ENCODE results near the gene PPP4R4. TPM values are rescaled to one million over a fixed set of nuclear protein-coding genes. Genes with fewer than 3 reads are reported as not detected.

The PPP4R4 gene
- total RNA-seq, 1 experiment from 2014 or later, result 0.91 TPM

DNA sequence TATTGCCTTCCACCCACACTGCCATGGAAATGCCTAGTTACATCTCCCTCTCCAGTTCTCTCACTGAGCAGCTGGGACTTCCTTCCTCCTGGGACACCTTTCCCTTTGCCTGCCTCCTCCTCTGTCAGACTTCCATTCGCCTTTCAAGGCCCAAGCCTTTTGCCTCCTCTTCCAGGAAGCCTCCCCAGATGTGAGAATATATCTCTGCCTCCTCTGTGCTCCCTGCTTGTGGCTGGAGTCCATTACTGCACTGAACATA is 47.8 kb upstream of the PPP4R4 start:
- Mint-ChIP-seq H3K9me3 (ENCODE audit: unreplicated experiment) (no peaks in the 10 kb centered on the region), H3K27me3 (ENCODE audit: insufficient read depth, unreplicated experiment) (no peaks in the 10 kb centered on the region), H3K36me3 (ENCODE audit: insufficient read depth, unreplicated experiment) (no peaks in the 10 kb centered on the region), H3K4me1 (ENCODE audit: insufficient read depth, unreplicated experiment) (peaks cover 9% of the 10 kb centered on the region), H3K4me3 (ENCODE audit: unreplicated experiment) (no peak overlapping the region), H3K27ac (ENCODE audit: low read depth, unreplicated experiment) (no peak overlapping the region)
- no peak for DNase-seq (ENCODE audit: unreplicated experiment)
- ChIA-PET POLR2A (no interaction called here), CTCF (no interaction called here)
- TF ChIP-seq, protein P1, sequence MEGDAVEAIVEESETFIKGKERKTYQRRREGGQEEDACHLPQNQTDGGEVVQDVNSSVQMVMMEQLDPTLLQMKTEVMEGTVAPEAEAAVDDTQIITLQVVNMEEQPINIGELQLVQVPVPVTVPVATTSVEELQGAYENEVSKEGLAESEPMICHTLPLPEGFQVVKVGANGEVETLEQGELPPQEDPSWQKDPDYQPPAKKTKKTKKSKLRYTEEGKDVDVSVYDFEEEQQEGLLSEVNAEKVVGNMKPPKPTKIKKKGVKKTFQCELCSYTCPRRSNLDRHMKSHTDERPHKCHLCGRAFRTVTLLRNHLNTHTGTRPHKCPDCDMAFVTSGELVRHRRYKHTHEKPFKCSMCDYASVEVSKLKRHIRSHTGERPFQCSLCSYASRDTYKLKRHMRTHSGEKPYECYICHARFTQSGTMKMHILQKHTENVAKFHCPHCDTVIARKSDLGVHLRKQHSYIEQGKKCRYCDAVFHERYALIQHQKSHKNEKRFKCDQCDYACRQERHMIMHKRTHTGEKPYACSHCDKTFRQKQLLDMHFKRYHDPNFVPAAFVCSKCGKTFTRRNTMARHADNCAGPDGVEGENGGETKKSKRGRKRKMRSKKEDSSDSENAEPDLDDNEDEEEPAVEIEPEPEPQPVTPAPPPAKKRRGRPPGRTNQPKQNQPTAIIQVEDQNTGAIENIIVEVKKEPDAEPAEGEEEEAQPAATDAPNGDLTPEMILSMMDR (IDR thresholded peaks at IDR 0.05; ENCODE audit: unreplicated experiment), result no peak
- intact Hi-C loops (cut with micrococcal nuclease), result no loop called here
- BruUV-seq (replicated peaks), result no TSS peak

DNA sequence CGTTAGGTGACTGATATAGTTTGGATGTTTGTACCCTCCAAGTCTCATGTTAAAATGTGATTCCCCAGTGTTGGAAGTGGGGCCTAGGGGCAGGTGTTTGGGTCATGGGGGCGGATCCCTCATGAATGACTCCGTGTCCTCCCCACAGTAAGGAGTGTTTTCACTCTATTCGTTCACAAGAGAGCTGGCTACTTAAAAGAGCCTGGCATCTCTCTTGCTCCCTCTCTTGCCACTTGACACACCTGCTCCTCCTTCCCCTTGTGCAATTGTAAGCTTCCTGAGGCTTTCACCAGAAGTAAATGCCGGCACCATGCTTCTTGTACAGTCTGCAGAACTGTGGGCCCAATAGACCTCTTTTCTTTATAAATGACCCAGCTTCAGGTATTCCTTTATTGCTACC is 47.3 kb upstream of the PPP4R4 start:
- Mint-ChIP-seq H3K4me1 (ENCODE audit: insufficient read depth, unreplicated experiment) (peaks cover 9% of the 10 kb centered on the region), H3K27ac (ENCODE audit: low read depth, unreplicated experiment) (no peak overlapping the region), H3K4me3 (ENCODE audit: unreplicated experiment) (no peak overlapping the region), H3K27me3 (ENCODE audit: insufficient read depth, unreplicated experiment) (no peaks in the 10 kb centered on the region), H3K9me3 (ENCODE audit: unreplicated experiment) (no peaks in the 10 kb centered on the region), H3K36me3 (ENCODE audit: insufficient read depth, unreplicated experiment) (no peaks in the 10 kb centered on the region)
- intact Hi-C loops (cut with micrococcal nuclease), result no loop called here
- ChIA-PET CTCF (interaction anchor here (1.6 kb wide), 1 partner anchor 10 kb away, joined by 4 read pairs; no protein-coding TSS in a partner anchor), POLR2A (interaction anchor here (4.4 kb wide), 1 partner anchor 46 kb away, joined by 31 read pairs; the partner anchor contains the start of genes DDX24 and IFI27L1)
- no TSS peak for BruUV-seq (replicated peaks)
- TF ChIP-seq, protein P1 (IDR thresholded peaks at IDR 0.05; ENCODE audit: unreplicated experiment), result no peak
- DNase-seq (ENCODE audit: unreplicated experiment), result no peak

DNA sequence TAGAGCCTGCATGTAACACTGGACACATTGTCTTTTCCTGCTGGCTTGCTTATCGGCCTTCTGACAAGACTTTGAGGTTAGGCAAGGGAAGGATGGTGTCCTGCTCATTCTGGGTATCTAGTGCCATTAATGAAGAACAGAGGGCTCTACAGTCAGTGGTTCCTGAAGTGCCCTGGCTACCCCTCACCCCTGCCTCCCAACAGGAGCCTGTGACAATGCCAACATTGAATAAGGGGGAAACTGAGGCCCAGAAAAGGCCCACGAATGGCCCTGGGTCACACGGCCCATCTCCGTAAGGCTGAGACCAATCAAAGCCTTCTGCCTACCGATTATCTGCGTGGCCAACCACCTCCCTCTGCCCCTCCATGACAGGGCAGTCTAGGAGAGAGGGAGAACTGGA is 46.8 kb upstream of the PPP4R4 start:
- no TSS peak for BruUV-seq (replicated peaks)
- Mint-ChIP-seq H3K27ac (ENCODE audit: low read depth, unreplicated experiment) (no peak overlapping the region), H3K4me3 (ENCODE audit: unreplicated experiment) (no peak overlapping the region), H3K9me3 (ENCODE audit: unreplicated experiment) (no peaks in the 10 kb centered on the region), H3K36me3 (ENCODE audit: insufficient read depth, unreplicated experiment) (no peaks in the 10 kb centered on the region), H3K27me3 (ENCODE audit: insufficient read depth, unreplicated experiment) (no peaks in the 10 kb centered on the region), H3K4me1 (ENCODE audit: insufficient read depth, unreplicated experiment) (peaks cover 9% of the 10 kb centered on the region)
- intact Hi-C loops (cut with micrococcal nuclease), result no loop called here
- DNase-seq (ENCODE audit: unreplicated experiment), result no peak
- TF ChIP-seq, protein P1 (IDR thresholded peaks at IDR 0.05; ENCODE audit: unreplicated experiment), result no peak
- CTCF ChIA-PET, result interaction anchor here (0.5 to 2.1 kb wide), 5 partner anchors 9 to 1250 kb away, joined by 3 to 7 read pairs (median 4); no protein-coding TSS in a partner anchor
- POLR2A ChIA-PET, result interaction anchor here (4.4 kb wide), 1 partner anchor 46 kb away, joined by 31 read pairs; the partner anchor contains the start of genes DDX24 and IFI27L1

- CTCF ChIA-PET, result interaction anchor here (0.5 to 2.1 kb wide), 14 partner anchors 8 to 1249 kb away, joined by 3 to 7 read pairs (median 4); partner anchors contain the start of genes DDX24 and IFI27L1
- Mint-ChIP-seq H3K27ac (ENCODE audit: low read depth, unreplicated experiment) (no peak overlapping the region), H3K9me3 (ENCODE audit: unreplicated experiment) (no peaks in the 10 kb centered on the region), H3K36me3 (ENCODE audit: insufficient read depth, unreplicated experiment) (no peaks in the 10 kb centered on the region), H3K27me3 (ENCODE audit: insufficient read depth, unreplicated experiment) (no peaks in the 10 kb centered on the region), H3K4me1 (ENCODE audit: insufficient read depth, unreplicated experiment) (peaks cover 9% of the 10 kb centered on the region), H3K4me3 (ENCODE audit: unreplicated experiment) (peak overlapping the region; percentile 80)
- no peak for DNase-seq (ENCODE audit: unreplicated experiment)
- TF ChIP-seq, protein P1 (IDR thresholded peaks at IDR 0.05; ENCODE audit: unreplicated experiment), result no peak
- POLR2A ChIA-PET, result interaction anchor here (1.0 to 4.4 kb wide), 4 partner anchors 13 to 77 kb away, joined by 3 to 31 read pairs (median 3); partner anchors contain the start of genes DDX24, IFI27 and IFI27L1
- intact Hi-C loops (cut with micrococcal nuclease), result no loop called here
- no TSS peak for BruUV-seq (replicated peaks)
These were observed 45.8 kb upstream of the PPP4R4 start for GRCh38 chr14:94128216-94128839.

Data from MCF 10A (cell line).